ENCODE results near the gene CAMKK1. TPM values are rescaled to one million over a fixed set of nuclear protein-coding genes. Genes with fewer than 3 reads are reported as not detected.

The CAMKK1 gene
- total RNA-seq, 2 donors from 2014 or later, result 5.8 to 5.9 TPM

DNA sequence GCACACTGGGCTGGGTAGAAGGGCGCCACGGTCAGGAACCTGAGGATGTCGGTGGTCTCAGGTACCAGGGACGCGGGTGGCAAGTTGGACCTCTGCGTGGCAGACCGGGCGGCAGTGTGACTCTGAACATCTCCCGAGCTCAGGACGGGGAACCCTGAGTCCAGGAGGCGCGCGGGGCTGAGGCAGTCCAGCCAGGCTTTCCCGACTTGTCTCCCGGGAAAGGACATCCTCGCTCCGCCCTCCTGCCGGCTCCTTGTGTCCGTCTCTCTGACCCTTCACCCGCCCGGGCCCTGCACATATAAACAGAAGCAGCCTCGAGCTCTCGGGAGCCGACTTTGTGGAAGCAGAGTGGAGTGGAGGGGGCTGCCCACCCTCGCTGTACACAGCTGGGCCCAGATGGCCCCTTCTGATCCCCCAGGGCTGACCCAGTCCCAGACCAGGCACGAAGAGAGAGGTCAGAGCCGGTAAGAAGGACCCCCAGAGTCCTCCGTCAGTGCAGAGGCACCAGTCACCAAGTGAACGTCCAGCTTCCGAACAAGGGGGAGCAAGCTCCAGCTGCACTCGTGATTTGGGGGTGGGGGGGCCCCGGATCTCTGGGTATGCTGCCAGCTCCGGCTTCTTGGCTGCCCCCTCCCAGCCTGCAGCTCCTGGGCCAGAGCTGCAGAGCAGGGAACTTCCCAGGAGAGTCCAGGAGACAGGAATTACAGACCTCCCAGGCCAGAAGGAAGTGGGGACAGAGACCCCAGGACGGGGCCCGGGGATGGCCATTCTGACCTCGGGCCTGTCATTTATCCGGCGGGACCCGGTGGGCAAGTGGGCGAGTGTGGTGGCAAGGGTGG, 31.9 kb upstream of the CAMKK1 start:
- Mint-ChIP-seq H3K27me3 (no peaks in the 10 kb centered on the region), H3K4me1 (peaks cover 12% of the 10 kb centered on the region), H3K36me3 (ENCODE audit: low read depth) (peaks cover 4% of the 10 kb centered on the region), H3K27ac (no peak overlapping the region), H3K4me3 (no peak overlapping the region)
- DNase-seq, result no peak
- ATAC-seq, result no peak
- H3K9me3 ChIP-seq (ENCODE audit: control insufficient read depth, low read length, poor library complexity, severe bottlenecking), result no peaks in the 10 kb centered on the region

DNA sequence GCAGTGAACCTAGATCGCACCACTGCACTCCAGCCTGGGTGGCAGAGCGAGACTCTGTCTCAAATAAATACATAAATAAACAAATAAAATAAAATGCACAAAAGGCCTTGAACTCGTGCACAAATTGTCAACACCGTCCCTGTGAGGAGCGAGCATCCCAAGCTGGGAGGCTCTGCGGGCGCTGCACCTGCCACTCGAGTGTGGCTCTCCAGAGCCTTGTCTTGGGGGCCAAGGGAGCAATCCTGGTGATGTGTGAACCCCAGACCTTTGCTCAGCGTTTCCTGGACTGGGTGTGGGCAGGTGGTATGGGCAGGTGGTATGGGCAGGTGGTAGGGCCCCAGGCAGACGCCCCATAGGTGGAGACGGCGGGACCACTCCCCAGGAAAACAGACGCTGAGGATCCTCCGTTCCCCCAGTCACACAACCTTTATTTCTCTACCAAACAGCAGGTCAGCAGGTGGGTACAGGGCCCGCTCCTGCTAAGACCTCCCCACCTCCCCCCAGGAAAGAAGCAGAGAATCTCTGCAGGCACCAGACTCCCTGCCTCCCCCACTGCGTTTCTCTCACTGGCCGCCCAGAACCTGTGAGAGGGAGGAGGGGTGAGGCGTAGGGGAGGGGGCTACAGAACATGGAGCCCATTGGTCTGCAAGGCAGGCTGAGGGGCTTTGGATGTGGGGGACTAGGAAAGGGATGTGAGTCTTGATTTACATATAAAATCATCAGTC, 30.8 kb upstream of the CAMKK1 start:
- DNase-seq, result no peak
- ATAC-seq, result no peak
- Mint-ChIP-seq H3K4me1 (peaks cover 12% of the 10 kb centered on the region), H3K27ac (no peak overlapping the region), H3K36me3 (ENCODE audit: low read depth) (peaks cover 4% of the 10 kb centered on the region), H3K27me3 (no peaks in the 10 kb centered on the region), H3K4me3 (no peak overlapping the region)
- H3K9me3 ChIP-seq (ENCODE audit: control insufficient read depth, low read length, poor library complexity, severe bottlenecking), result no peaks in the 10 kb centered on the region

DNA sequence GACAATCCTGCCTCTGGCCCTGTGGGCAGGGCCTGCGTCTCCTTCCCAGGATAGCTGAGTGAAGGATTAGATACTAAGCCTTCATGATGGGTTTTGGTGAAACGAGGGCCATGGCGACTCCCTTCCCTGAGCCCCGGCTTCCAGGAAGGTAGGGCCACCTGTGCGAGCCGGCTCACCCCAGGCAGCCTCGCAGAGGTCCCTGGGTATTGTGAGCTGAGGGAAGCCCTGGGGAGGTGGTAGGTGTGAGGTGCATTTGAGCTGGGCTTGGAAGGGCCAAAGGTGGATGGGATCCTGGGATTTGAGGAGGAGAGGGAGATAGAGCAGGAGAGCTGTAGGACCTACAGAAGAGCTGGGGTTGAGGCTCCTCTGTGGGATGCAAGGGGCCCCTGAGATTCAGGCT, 29.9 kb upstream of the CAMKK1 start:
- Mint-ChIP-seq H3K36me3 (ENCODE audit: low read depth) (peaks cover 4% of the 10 kb centered on the region), H3K4me3 (no peak overlapping the region), H3K27me3 (no peaks in the 10 kb centered on the region), H3K4me1 (peaks cover 10% of the 10 kb centered on the region), H3K27ac (peak overlapping the region; percentile 73)
- DNase-seq, result no peak
- no peaks in the 10 kb centered on the region for H3K9me3 ChIP-seq (ENCODE audit: control insufficient read depth, low read length, poor library complexity, severe bottlenecking)
- ATAC-seq, result no peak

DNA sequence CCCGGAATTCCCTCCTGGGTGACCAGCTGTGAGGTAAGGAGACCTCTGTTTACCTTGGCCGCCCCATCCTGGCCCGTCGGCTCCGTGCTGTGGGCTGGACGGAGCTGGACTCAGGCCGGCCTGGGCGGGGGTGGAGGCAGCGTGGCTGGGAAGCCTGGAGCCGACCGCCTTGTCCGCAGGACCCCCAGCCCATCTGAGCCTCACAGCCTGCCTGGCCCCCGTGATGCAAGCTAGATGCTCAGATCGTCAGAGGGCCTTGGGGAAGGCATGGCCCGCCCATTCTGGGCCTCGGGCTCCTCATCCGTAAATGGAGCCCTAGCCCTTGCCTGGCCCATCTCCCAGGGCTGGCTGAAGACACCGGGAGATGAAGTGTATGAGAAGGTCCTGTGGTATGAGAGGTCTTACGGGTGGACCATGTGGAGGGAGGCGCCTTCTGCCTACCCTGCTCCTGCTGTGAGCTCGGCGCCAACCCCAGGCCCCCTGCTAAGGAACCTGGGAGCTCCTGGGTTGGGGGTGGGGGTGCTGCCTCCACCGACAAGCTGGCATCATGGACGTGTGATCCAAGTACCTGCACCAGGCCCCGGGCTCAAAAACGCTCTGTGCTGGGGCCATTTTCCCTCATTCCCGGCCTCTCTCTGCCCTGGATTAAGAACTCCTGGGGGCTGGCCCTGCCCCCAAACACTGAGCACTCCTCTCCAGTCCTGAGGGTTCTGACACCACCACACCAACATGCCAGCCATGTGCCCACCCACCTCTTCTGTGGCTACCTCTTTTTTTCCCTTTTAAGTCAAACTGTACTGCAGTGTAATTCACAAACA, 28.9 kb upstream of the CAMKK1 start:
- Mint-ChIP-seq H3K4me3 (no peak overlapping the region), H3K4me1 (peaks cover 15% of the 10 kb centered on the region), H3K36me3 (ENCODE audit: low read depth) (peaks cover 4% of the 10 kb centered on the region), H3K27ac (peak overlapping the region; percentile 73), H3K27me3 (no peaks in the 10 kb centered on the region)
- no peaks in the 10 kb centered on the region for H3K9me3 ChIP-seq (ENCODE audit: control insufficient read depth, low read length, poor library complexity, severe bottlenecking)
- ATAC-seq (no peak), DNase-seq (no peak)

DNA sequence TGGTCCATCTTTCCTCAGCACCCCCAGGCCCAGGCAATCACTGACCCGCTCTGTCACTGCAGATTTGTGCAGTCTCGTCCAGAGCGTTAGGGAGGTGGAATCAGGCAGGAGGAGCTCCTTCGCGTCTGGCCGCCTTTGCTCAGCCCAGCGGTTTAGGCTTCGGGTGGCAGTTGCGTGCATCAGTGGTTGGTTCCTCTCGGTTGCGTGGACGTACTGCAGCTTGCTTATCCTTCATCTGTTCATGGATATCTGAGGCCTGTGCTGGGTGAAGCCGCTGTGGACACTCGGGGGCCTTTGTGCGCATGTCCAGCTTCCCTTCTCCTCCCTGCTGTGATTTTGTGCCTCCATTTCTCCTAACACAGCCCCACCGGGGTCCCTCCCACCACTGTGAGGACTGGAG, 28.2 kb upstream of the CAMKK1 start:
- H3K27me3 Mint-ChIP-seq, result no peaks in the 10 kb centered on the region
- ATAC-seq (no peak), DNase-seq (no peak)
- peaks cover 20% of the 10 kb centered on the region for H3K4me1 Mint-ChIP-seq
- no peaks in the 10 kb centered on the region for H3K9me3 ChIP-seq (ENCODE audit: control insufficient read depth, low read length, poor library complexity, severe bottlenecking)
- H3K27ac Mint-ChIP-seq, result no peak overlapping the region
- H3K36me3 Mint-ChIP-seq (ENCODE audit: low read depth), result peaks cover 4% of the 10 kb centered on the region
- H3K4me3 Mint-ChIP-seq, result no peak overlapping the region

DNA sequence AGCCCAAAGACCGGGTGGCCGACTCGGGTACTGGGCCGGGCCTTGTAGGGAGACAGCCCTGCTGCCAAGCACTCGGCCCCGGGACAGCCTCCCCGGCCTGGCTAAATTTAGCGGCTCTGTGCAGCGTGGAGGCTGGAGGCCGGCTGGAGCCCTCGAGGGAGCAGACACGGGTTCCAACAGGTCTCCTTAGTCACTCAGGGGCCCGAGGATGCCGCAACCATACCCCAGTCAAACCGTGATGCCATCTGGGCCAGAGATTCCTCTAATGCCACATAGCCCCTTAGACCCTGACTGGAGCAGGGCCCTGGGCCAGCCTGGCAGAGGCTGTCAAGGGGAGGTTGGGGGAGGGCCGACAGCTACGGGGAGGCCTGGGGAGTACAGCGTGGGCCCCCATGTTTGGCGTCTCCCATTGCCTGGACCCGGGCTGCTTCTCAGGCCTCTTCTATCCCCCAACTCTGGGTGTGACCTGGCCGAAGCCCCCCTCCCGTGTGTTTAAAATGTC, 26.3 kb upstream of the CAMKK1 start:
- Mint-ChIP-seq H3K4me3 (no peak overlapping the region), H3K27me3 (no peaks in the 10 kb centered on the region), H3K4me1 (peaks cover 23% of the 10 kb centered on the region), H3K36me3 (ENCODE audit: low read depth) (no peaks in the 10 kb centered on the region), H3K27ac (peak overlapping the region; percentile 45)
- DNase-seq (no peak), ATAC-seq (no peak)
- no peaks in the 10 kb centered on the region for H3K9me3 ChIP-seq (ENCODE audit: control insufficient read depth, low read length, poor library complexity, severe bottlenecking)

DNA sequence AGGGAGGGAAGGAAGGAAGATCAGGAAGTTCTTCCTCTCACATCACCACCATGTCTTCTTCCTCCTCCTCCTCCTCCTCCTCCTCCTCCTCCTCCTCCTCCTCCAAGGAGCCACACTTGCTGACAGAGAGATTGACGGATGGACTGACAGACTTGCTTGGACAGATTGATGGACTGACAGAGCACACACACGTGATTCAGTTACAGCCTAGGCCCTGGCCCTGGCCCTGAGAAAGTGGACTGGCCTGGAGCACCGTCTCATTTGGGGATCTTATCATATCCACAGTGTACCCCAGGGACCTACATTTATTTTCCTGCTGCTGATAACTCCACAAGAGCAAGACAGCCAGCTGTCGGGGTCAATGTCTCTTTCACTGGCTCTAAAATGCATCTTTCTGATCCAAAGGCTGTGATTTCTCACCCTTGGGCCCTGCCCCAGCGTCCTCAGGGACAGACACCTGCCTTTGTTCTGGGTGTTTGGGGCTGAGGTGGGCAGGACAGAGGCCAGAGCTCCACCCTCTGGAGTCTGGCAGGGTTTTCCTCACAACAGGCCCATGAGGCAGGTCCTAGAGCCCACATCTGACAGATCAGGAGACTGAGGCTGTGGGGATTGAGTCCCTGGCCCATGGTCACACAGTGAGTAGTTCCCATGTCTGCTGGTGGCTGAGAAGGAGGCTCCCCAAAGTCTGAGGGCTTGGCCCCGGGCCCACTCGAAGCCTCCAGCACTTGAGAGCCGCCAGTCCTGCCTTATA, 25.7 kb upstream of the CAMKK1 start:
- Mint-ChIP-seq H3K27ac (peak overlapping the region; percentile 45), H3K4me3 (no peak overlapping the region), H3K27me3 (no peaks in the 10 kb centered on the region), H3K4me1 (peaks cover 29% of the 10 kb centered on the region), H3K36me3 (ENCODE audit: low read depth) (no peaks in the 10 kb centered on the region)
- DNase-seq, result no peak
- no peaks in the 10 kb centered on the region for H3K9me3 ChIP-seq (ENCODE audit: control insufficient read depth, low read length, poor library complexity, severe bottlenecking)
- ATAC-seq, result no peak

DNA sequence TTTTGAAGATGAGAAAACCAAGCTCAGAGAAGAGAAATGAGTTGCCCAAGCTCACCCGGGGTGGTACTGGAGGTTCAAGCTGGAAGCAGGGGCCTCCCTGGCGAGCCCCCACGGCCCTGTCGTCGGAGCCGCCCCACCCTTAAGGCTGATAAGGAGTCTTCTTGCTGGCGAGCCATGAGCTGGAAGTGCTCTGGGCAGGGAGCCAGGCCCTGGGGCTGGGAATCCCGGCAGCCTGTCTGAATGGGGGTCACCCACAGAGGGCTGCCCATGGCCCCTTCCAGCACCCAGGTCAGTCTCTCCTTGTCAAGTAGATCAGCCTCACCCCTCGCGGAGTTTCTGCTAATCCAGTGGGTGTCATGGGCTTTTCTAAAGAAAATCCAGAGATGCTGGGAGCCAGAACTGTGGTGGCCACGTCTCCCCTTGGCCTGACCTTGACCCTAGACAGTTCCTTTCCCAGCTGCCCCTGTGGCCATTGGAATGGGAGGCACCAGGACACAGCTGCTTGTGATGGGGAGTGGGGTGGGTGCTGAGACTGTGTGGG, 24.6 kb upstream of the CAMKK1 start:
- DNase-seq, result no peak
- ATAC-seq, result no peak
- H3K27me3 Mint-ChIP-seq, result no peaks in the 10 kb centered on the region
- H3K4me1 Mint-ChIP-seq, result peaks cover 24% of the 10 kb centered on the region
- H3K9me3 ChIP-seq (ENCODE audit: control insufficient read depth, low read length, poor library complexity, severe bottlenecking), result no peaks in the 10 kb centered on the region
- H3K4me3 Mint-ChIP-seq, result no peak overlapping the region
- no peaks in the 10 kb centered on the region for H3K36me3 Mint-ChIP-seq (ENCODE audit: low read depth)
- H3K27ac Mint-ChIP-seq, result no peak overlapping the region

DNA sequence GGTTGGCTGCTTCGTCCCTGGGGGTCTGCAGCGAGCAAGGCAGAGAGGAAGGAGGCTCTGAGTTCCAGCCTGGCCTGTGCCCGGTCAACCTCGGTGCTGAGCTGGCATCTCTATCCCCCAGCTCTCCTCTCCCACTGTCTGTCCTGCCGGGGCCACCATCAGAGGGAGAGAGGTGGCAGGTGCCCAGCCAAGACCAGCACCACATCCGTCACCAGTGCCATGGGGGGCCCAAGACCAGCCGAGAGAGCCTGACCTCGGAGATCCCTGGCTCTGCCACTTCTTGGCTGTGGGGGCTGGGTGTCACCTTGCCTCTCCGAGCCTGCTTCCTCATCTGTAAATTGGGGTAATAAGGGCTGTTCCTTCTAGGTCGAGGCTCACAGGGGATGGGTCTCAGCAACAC, 24.0 kb upstream of the CAMKK1 start:
- H3K27me3 Mint-ChIP-seq, result no peaks in the 10 kb centered on the region
- H3K4me1 Mint-ChIP-seq, result peaks cover 24% of the 10 kb centered on the region
- no peaks in the 10 kb centered on the region for H3K9me3 ChIP-seq (ENCODE audit: control insufficient read depth, low read length, poor library complexity, severe bottlenecking)
- H3K27ac Mint-ChIP-seq, result peak overlapping the region; percentile 21
- H3K4me3 Mint-ChIP-seq, result no peak overlapping the region
- DNase-seq (no peak), ATAC-seq (no peak)
- H3K36me3 Mint-ChIP-seq (ENCODE audit: low read depth), result no peaks in the 10 kb centered on the region

DNA sequence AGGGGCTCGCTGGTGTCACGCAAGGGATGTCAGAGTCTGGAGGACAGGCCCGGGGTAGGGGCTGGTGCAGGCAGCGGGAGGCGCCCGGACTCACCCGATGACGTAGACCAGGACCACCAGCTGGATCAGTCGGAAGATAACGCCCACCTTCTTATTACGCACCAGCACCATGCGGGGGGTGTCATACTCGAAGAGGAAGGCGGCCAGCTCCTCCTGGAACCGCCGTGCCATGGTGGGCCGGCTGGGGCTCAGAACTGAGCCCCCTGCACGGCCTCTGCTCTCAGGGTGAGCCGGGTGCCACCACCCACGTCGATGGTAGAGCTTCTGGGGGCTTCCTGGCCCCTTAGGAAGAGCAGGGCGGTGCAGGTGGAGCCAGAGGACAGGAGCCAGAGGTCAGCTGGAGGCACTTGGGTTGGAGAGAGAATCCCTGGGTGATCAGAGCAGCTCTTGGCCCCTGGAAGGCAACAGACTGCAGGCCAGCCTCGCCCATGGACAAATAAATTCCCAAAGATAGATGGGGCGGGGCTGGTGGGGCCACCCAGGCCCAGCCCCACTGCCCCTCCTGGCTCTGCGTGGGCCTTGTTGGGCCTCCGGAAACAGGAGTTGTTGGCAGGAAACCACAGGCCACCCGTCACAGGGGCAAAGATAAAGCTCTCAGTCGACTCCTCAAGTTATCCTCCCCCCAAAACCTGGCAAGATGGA, 23.3 kb upstream of the CAMKK1 start, which contains the start of gene P2RX1:
Gene P2RX1, minus strand, starts transcription at position 471 of the 702 bp plus-strand sequence. Its CDS starts 240 bp downstream, at position 231.
- ATAC-seq, result peak; percentile 34
- Mint-ChIP-seq H3K36me3 (ENCODE audit: low read depth) (no peaks in the 10 kb centered on the region), H3K27me3 (no peaks in the 10 kb centered on the region), H3K27ac (peak within 1 kb of the TSS; percentile 21), H3K4me3 (peak within 1 kb of the TSS; percentile 60), H3K4me1 (peaks cover 30% of the 10 kb centered on the region)
- no peaks in the 10 kb centered on the region for H3K9me3 ChIP-seq (ENCODE audit: control insufficient read depth, low read length, poor library complexity, severe bottlenecking)
- DNase-seq, result no peak

DNA sequence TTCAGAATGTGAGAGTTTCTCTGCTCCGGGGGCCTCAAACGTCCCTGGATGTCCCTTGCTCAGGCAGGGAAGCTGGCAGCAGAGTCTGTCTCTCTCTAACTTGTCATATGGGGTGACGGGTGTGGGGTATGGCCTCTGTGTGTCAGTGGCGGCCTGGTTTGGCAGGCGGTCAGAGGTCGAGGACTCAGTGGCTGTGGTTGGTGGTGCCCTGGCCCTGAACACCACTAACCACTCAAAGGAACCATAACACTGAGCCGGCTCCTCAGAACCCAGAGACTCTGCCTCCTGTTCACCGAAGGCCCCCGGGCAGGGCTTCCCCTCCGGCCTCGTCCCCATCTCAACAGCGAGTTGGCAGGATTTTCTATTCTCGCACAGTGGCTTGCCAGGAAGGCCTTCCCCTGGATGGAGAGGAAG, 22.7 kb upstream of the CAMKK1 start:
- no peaks in the 10 kb centered on the region for H3K36me3 Mint-ChIP-seq (ENCODE audit: low read depth)
- H3K4me3 Mint-ChIP-seq, result peak overlapping the region; percentile 60

DNA sequence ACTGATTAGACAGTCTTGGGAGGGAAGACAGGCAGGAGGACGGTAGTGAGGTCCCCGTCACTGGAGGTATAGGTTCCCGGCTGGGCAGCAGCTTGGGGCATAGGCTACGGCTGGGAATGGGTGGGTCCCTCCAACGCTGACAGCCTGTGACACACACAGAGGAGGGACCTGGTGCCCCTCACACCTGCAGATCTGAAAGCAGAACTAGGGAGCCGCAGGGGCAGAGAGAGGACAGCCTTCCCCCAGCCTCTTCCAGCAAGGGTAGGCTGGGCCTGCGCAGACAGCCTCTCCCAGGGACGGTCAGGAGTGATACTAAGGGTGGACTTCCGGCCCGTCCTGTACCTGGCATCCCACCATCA, 21.4 kb upstream of the CAMKK1 start:
- no peak overlapping the region for H3K4me3 Mint-ChIP-seq

More for the DNA sequence above, 22.7 kb upstream of the CAMKK1 start:
- no peak for ATAC-seq
- peak overlapping the region; percentile 21 for H3K27ac Mint-ChIP-seq
- no peaks in the 10 kb centered on the region for H3K9me3 ChIP-seq (ENCODE audit: control insufficient read depth, low read length, poor library complexity, severe bottlenecking)
- no peak for DNase-seq
- H3K4me1 Mint-ChIP-seq, result peaks cover 31% of the 10 kb centered on the region
- no peaks in the 10 kb centered on the region for H3K27me3 Mint-ChIP-seq

More for the DNA sequence above, 21.4 kb upstream of the CAMKK1 start:
- DNase-seq (no peak), ATAC-seq (peak; percentile 48)
- no peaks in the 10 kb centered on the region for H3K9me3 ChIP-seq (ENCODE audit: control insufficient read depth, low read length, poor library complexity, severe bottlenecking)
- Mint-ChIP-seq H3K27ac (peak overlapping the region; percentile 14), H3K27me3 (no peaks in the 10 kb centered on the region), H3K4me1 (peaks cover 32% of the 10 kb centered on the region), H3K36me3 (ENCODE audit: low read depth) (no peaks in the 10 kb centered on the region)
